Body of pancreas (tissue), 4 donors: ENCODE measurements around the gene LRRC61.

ENCODE experiments used
- POLR2A ChIP-seq, 3 donors: fragments of 450-650 bp; IDR thresholded peaks; one replicate each; pipeline ENCODE4 v1.6.1; 2016; ENCODE audit warnings: antibody characterized with exemption in 3 of 3, mild to moderate bottlenecking in 2 of 3
- TF ChIP-seq, protein P1 (sequence below), 7 experiments: fragments of 450-650 bp in 4 of 7; fragments of 200-600 bp in 3 of 7; sonication (generic) in 3 of 7; IDR thresholded peaks; one replicate each; pipeline ENCODE4 v1.5.1; 2016 to 2019; ENCODE audit warnings: antibody characterized with exemption in 7 of 7

DNA sequence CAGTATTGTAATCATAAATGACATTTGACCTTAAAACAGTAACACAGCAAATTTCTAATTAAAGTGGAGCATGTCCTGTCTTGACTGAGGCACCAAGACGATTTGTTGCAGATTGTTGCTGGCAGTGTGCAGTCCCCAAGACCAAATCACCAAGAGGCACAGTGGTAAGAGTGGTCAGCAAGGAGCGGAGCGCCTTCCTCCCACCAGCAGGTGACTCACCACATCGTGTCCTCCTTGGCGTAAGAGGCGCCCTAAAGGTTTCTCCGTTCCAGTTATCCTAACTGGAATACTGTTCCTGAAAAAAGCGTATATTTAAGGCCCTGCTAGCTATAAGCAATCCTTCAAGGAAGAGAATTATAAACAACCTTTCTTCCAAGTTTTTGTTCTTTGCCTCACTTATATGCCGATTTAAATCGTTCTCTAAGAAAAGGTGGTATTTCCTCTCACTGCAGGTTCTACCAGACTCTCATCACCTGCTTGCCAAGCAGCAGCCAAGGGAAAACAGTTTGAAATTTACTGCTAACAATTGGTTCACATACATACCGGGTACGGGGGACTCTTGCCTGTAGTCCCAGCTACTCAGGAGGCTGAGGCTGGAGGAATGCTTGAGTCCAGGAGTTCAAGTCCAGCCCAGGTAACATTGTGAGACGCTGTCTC lies 34.7 kb downstream of the LRRC61 start:
- TF ChIP-seq, protein P1, sequence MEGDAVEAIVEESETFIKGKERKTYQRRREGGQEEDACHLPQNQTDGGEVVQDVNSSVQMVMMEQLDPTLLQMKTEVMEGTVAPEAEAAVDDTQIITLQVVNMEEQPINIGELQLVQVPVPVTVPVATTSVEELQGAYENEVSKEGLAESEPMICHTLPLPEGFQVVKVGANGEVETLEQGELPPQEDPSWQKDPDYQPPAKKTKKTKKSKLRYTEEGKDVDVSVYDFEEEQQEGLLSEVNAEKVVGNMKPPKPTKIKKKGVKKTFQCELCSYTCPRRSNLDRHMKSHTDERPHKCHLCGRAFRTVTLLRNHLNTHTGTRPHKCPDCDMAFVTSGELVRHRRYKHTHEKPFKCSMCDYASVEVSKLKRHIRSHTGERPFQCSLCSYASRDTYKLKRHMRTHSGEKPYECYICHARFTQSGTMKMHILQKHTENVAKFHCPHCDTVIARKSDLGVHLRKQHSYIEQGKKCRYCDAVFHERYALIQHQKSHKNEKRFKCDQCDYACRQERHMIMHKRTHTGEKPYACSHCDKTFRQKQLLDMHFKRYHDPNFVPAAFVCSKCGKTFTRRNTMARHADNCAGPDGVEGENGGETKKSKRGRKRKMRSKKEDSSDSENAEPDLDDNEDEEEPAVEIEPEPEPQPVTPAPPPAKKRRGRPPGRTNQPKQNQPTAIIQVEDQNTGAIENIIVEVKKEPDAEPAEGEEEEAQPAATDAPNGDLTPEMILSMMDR (IDR thresholded peaks at IDR 0.05) = no peak
- TF ChIP-seq POLR2A (IDR thresholded peaks at IDR 0.05) = no peak
